SK-N-SH (cell line): Measurements from ENCODE around the gene NUAK1. TPM values are rescaled to one million over a fixed set of nuclear protein-coding genes. Genes with fewer than 3 reads are reported as not detected.

Experiments used
- CTCF ChIA-PET: fragments of 300-600, 350-600 bp; formaldehyde crosslinking; extraction: SDS; loops from one replicate; lab custom pipeline; 2021; lab: Yijun Ruan, JAX
- POLR2A ChIA-PET: fragments of 350-600 bp; sonication (Branson Sonifier 250); formaldehyde crosslinking; extraction: SDS; loops from one replicate; lab custom pipeline; 2020; ENCODE audit warnings: antibody characterized with exemption, inconsistent platforms; lab: Yijun Ruan, JAX
- DNase-seq: peaks from one replicate; pipeline ENCODE4 v3.0.0; 2012
- H2AFZ ChIP-seq: fragments of 200-600 bp; sonication (generic); 2 replicates; pipeline ENCODE4 v1.8.1; 2016; ENCODE audit warnings: antibody characterized with exemption, mild to moderate bottlenecking, low read depth
- H3F3A ChIP-seq: fragments of 200-600 bp; sonication (generic); replicated peaks from 2 replicates; pipeline ENCODE3; 2016; ENCODE audit warnings: antibody characterized with exemption, mild to moderate bottlenecking; ENCODE audit not compliant: insufficient read depth
- H3K27ac ChIP-seq, 2 experiments: fragments of 200-500 bp in 1 of 2; fragments of 200-600 bp in 1 of 2; sonication (Bioruptor generic) in 1 of 2; sonication (generic), shearing (Covaris generic) in 1 of 2; 2 replicates each; pipeline versions ENCODE4 v1.5.1 to v1.6.1; 2014 to 2016; ENCODE audit warnings: low read depth in 2 of 2, inconsistent platforms in 1 of 2, low read length in 1 of 2, mild to moderate bottlenecking in 1 of 2, mixed read lengths in 1 of 2
- H3K27me3 ChIP-seq: fragments of 200-600 bp; sonication (generic), shearing (Covaris generic); 2 replicates; pipeline ENCODE4 v1.6.1; 2016; ENCODE audit warnings: mixed run types; ENCODE audit not compliant: insufficient read depth
- H3K36me3 ChIP-seq, 2 experiments: fragments of 200-500 bp in 1 of 2; fragments of 200-600 bp in 1 of 2; sonication (Bioruptor generic) in 1 of 2; sonication (generic) in 1 of 2; replicated peaks in 1 of 2; 2 replicates each; pipeline versions ENCODE3 to v1.5.1; 2014 to 2016; ENCODE audit warnings: low read length in 1 of 2, mild to moderate bottlenecking in 1 of 2; ENCODE audit not compliant: insufficient read depth in 2 of 2, control insufficient read depth in 1 of 2
- H3K4me1 ChIP-seq, 2 experiments: fragments of 200-500 bp in 1 of 2; fragments of 200-600 bp in 1 of 2; sonication (Bioruptor generic) in 1 of 2; sonication (generic), shearing (Covaris generic) in 1 of 2; 2 replicates each; pipeline versions ENCODE4 v1.5.1 to v1.6.1; 2014 to 2016; ENCODE audit warnings: low read depth in 1 of 2, low read length in 1 of 2, mixed run types in 1 of 2; ENCODE audit not compliant: insufficient read depth in 2 of 2, control insufficient read depth in 1 of 2
- H3K4me2 ChIP-seq: fragments of 200-600 bp; sonication (generic), shearing (Covaris generic); 2 replicates; pipeline ENCODE4 v1.6.1; 2017; ENCODE audit warnings: mixed run types
- H3K4me3 ChIP-seq, 2 experiments: fragments of 200-500 bp in 1 of 2; fragments of 200-600 bp in 1 of 2; sonication (Bioruptor generic) in 1 of 2; sonication (generic), shearing (Covaris generic) in 1 of 2; 2 replicates each; pipeline versions ENCODE4 v1.5.1 to v1.8.1; 2014 to 2016; ENCODE audit warnings: low read depth in 2 of 2, inconsistent platforms in 1 of 2, low read length in 1 of 2, mild to moderate bottlenecking in 1 of 2, mixed read lengths in 1 of 2, moderate library complexity in 1 of 2
- H3K79me2 ChIP-seq: fragments of 200-600 bp; sonication (generic); 2 replicates; pipeline ENCODE4 v1.8.1; 2017; ENCODE audit warnings: mild to moderate bottlenecking; ENCODE audit not compliant: insufficient read depth
- H3K9ac ChIP-seq: fragments of 200-600 bp; sonication (generic); 2 replicates; pipeline ENCODE4 v1.6.1; 2017; ENCODE audit warnings: mixed run types
- H3K9me2 ChIP-seq: fragments of 200-600 bp; sonication (generic); 2 replicates; pipeline ENCODE4 v1.6.1; 2017; ENCODE audit warnings: mixed run types
- H3K9me3 ChIP-seq: fragments of 200-600 bp; sonication (generic); 2 replicates; pipeline ENCODE4 v1.6.1; 2017; ENCODE audit warnings: mixed run types, mild to moderate bottlenecking, moderate library complexity
- H4K20me1 ChIP-seq: fragments of 200-600 bp; sonication (generic); 2 replicates; pipeline ENCODE4 v1.6.1; 2017; ENCODE audit warnings: mild to moderate bottlenecking, mixed run types; ENCODE audit not compliant: insufficient read depth
- CHD2 ChIP-seq: fragments of 150-350 bp; IDR thresholded peaks from 2 replicates; pipeline ENCODE4 v1.6.1; 2018; ENCODE audit warnings: low read length; ENCODE audit not compliant: partially characterized antibody
- ELF1 ChIP-seq: IDR thresholded peaks from 2 replicates; pipeline ENCODE4 v1.4.0; 2012
- FOXJ3 ChIP-seq: sonication (generic); formaldehyde crosslinking; IDR thresholded peaks from 2 replicates; pipeline ENCODE4 v1.5.1; 2020; ENCODE audit warnings: mild to moderate bottlenecking, missing genetic modification reagents
- FOXM1 ChIP-seq: IDR thresholded peaks from 2 replicates; pipeline ENCODE4 v1.4.0; 2012; ENCODE audit warnings: low read depth, mild to moderate bottlenecking
- GABPA ChIP-seq: IDR thresholded peaks from 2 replicates; pipeline ENCODE4 v1.4.0; 2012; ENCODE audit warnings: low read depth, mild to moderate bottlenecking
- GATA2 ChIP-seq: sonication (generic); formaldehyde crosslinking; IDR thresholded peaks from 2 replicates; pipeline ENCODE4 v1.5.0; 2020; ENCODE audit warnings: mild to moderate bottlenecking, missing genetic modification reagents
- MXI1 ChIP-seq: IDR thresholded peaks from 2 replicates; pipeline ENCODE4 v1.6.1; 2012; ENCODE audit warnings: mild to moderate bottlenecking, low read depth, low read length, improper control_type of control experiment
- POLR2AphosphoS5 ChIP-seq: IDR thresholded peaks from 2 replicates; pipeline ENCODE4 v1.6.1; 2012; ENCODE audit warnings: low read depth, low read length
- RXRA ChIP-seq: IDR thresholded peaks from 2 replicates; pipeline ENCODE4 v1.4.0; 2012; ENCODE audit warnings: low read depth, mild to moderate bottlenecking, borderline replicate concordance
- SMC3 ChIP-seq: IDR thresholded peaks from 2 replicates; pipeline ENCODE4 v1.6.1; 2012; ENCODE audit warnings: low read depth, low read length, improper control_type of control experiment
- TCF12 ChIP-seq: IDR thresholded peaks from 2 replicates; pipeline ENCODE4 v1.4.0; 2012
- TEAD4 ChIP-seq: IDR thresholded peaks from 2 replicates; pipeline ENCODE4 v1.4.0; 2012; ENCODE audit warnings: mild to moderate bottlenecking, borderline replicate concordance; ENCODE audit not compliant: insufficient read depth
- WGBS: methylation state at CpG from one replicate; pipeline ENCODE4 v1.1.6; 2017; ENCODE audit warnings: low lambda C conversion rate; 5-methylcytosine and 5-hydroxymethylcytosine counted together
- polyA plus RNA-seq, 3 experiments: library from polyadenylated mRNA; depleted of rRNA; stranded (reverse); fragments of >200 nt; gene quantifications; 2 replicates each; pipeline ENCODE4 v1.2.3, GENCODE V29; 2012
- TF ChIP-seq, protein P1 (sequence below): IDR thresholded peaks from 2 replicates; pipeline ENCODE4 v1.4.0; 2012; ENCODE audit warnings: low read depth, borderline replicate concordance
- TF ChIP-seq, protein P2 (sequence below): fragments of 150-350 bp; IDR thresholded peaks from 2 replicates; pipeline ENCODE4 v1.6.1; 2016; ENCODE audit warnings: mild to moderate bottlenecking, low read depth, low read length

NUAK1 gene
- polyA plus RNA-seq, 1 of the 3 experiments (the other 2 are of a cell fraction) = 8.1 TPM

- TF ChIP-seq CHD2 = no peak
- TF ChIP-seq TCF12 = peak; percentile 28; the same call in 1 of the 2 replicates
- TF ChIP-seq ELF1 = no peak
- TF ChIP-seq RXRA = no peak; the same call in 1 of the 2 replicates
- no peak for TF ChIP-seq FOXJ3 (CRISPR knock-in tag)
- TF ChIP-seq SMC3 = no peak
- no peak for TF ChIP-seq FOXM1
- TF ChIP-seq, protein P1, sequence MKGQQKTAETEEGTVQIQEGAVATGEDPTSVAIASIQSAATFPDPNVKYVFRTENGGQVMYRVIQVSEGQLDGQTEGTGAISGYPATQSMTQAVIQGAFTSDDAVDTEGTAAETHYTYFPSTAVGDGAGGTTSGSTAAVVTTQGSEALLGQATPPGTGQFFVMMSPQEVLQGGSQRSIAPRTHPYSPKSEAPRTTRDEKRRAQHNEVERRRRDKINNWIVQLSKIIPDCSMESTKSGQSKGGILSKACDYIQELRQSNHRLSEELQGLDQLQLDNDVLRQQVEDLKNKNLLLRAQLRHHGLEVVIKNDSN = no peak
- TF ChIP-seq, protein P2, sequence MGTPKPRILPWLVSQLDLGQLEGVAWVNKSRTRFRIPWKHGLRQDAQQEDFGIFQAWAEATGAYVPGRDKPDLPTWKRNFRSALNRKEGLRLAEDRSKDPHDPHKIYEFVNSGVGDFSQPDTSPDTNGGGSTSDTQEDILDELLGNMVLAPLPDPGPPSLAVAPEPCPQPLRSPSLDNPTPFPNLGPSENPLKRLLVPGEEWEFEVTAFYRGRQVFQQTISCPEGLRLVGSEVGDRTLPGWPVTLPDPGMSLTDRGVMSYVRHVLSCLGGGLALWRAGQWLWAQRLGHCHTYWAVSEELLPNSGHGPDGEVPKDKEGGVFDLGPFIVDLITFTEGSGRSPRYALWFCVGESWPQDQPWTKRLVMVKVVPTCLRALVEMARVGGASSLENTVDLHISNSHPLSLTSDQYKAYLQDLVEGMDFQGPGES = no peak
- TF ChIP-seq GABPA = no peak
- no peak for TF ChIP-seq TEAD4
- TF ChIP-seq, all 33 proteins: peak for 7
Measured at GRCh38 chr12:106139422-106140171, 843 bp upstream of the NUAK1 start (continued).

- CTCF ChIA-PET = interaction anchor here (1.4 to 4.6 kb wide), 6 partner anchors 11 to 717 kb away, joined by 3 to 76 read pairs (median 12); no protein-coding TSS in a partner anchor
- no peaks in the 10 kb centered on the region for H3K9me2 ChIP-seq
- peaks cover 7 to 17% of the 10 kb centered on the region in 2 experiments for H3K4me1 ChIP-seq
- peak overlapping the region; percentile 80 to 85 for H3K4me3 ChIP-seq
- POLR2A ChIA-PET = interaction anchor here (1.2 kb wide), 1 partner anchor 718 kb away, joined by 4 read pairs; no protein-coding TSS in a partner anchor
- H2AFZ ChIP-seq = no peak overlapping the region
- TF ChIP-seq FOXM1 (no peak), TEAD4 (no peak), GATA2 (CRISPR knock-in tag) (no peak), MXI1 (no peak), POLR2AphosphoS5 (no peak)
- peaks cover 11% of the 10 kb centered on the region for H4K20me1 ChIP-seq
- no peak for DNase-seq
- H3K9ac ChIP-seq = peak overlapping the region; percentile 86
- H3K4me2 ChIP-seq = peak overlapping the region; percentile 88
- 0% methylated on average over 16 of the region's 23 CpGs for WGBS
- H3K9me3 ChIP-seq = no peaks in the 10 kb centered on the region
- H3K27me3 ChIP-seq = no peaks in the 10 kb centered on the region
- peak overlapping the region; percentile 65 to 69 for H3K27ac ChIP-seq
- H3K79me2 ChIP-seq = peaks cover 74% of the 10 kb centered on the region
- H3F3A ChIP-seq = peaks cover 7% of the 10 kb centered on the region
- peaks cover 0 to 2% of the 10 kb centered on the region in 2 experiments for H3K36me3 ChIP-seq
Measured at GRCh38 chr12:106138357-106138632, 459 bp downstream of the NUAK1 start.
